Activated T-cell treated with anti-CD3 and anti-CD28 coated beads, Interleukin-2, amount 50 U/mL, for 72 hours (primary cell): Measurements from ENCODE around the gene MYO7B. TPM values are rescaled to one million over a fixed set of nuclear protein-coding genes. Genes with fewer than 3 reads are reported as not detected.
A peak's percentile ranks its signal among the peaks of the same experiment; 100 is the strongest.

ENCODE experiments used
- ATAC-seq, 2 donors: fragments of 150-1000 bp; cut with Tn5 transposase; replicated peaks in 1 of 2; 2 replicates each; pipeline ENCODE4 v1.10.0; 2021; ENCODE audit warnings: moderate library complexity in 2 of 2, mild to moderate bottlenecking in 1 of 2
- DNase-seq, 2 donors: peaks; one replicate each; pipeline ENCODE4 v3.0.0; 2021 to 2022; ENCODE audit warnings: mixed read lengths in 1 of 2
- H3K27ac Mint-ChIP-seq: one replicate; pipeline ENCODE4 v1.8.0; 2022; ENCODE audit warnings: mild to moderate bottlenecking, moderate library complexity, mixed read lengths
- H3K27me3 Mint-ChIP-seq: one replicate; pipeline ENCODE4 v1.8.0; 2022; ENCODE audit warnings: low read depth, mixed read lengths
- H3K36me3 Mint-ChIP-seq, 2 donors: one replicate each; pipeline ENCODE4 v1.8.0; 2022; ENCODE audit warnings: mixed read lengths in 2 of 2, mild to moderate bottlenecking in 1 of 2; ENCODE audit not compliant: insufficient read depth in 2 of 2
- H3K4me1 Mint-ChIP-seq: one replicate; pipeline ENCODE4 v1.8.0; 2022; ENCODE audit warnings: low read depth, mixed read lengths
- H3K4me3 Mint-ChIP-seq, 2 donors: one replicate each; pipeline ENCODE4 v1.8.0; 2022; ENCODE audit warnings: mild to moderate bottlenecking in 2 of 2, mixed read lengths in 2 of 2, moderate library complexity in 2 of 2
- H3K9me3 Mint-ChIP-seq, 2 donors: one replicate each; pipeline ENCODE4 v1.8.0; 2022; ENCODE audit warnings: mixed read lengths in 2 of 2
- total RNA-seq, 2 donors: library from RNA; stranded (reverse); gene quantifications; one replicate each; pipeline ENCODE4 v1.2.3, GENCODE V29; 2022

Gene MYO7B
- total RNA-seq, 2 donors from 2014 or later, result 0.50 to 0.79 TPM

- no peaks in the 10 kb centered on the region for H3K9me3 Mint-ChIP-seq
- DNase-seq (no peak), ATAC-seq (no peak)
- H3K4me3 Mint-ChIP-seq, result no peak overlapping the region
- no peak overlapping the region for H3K27ac Mint-ChIP-seq
- peaks cover 3% of the 10 kb centered on the region for H3K4me1 Mint-ChIP-seq
- no peaks in the 10 kb centered on the region for H3K36me3 Mint-ChIP-seq
- H3K27me3 Mint-ChIP-seq, result peaks cover 19% of the 10 kb centered on the region
Observed at GRCh38 chr2:127660291-127660578, 124.8 kb downstream of the MYO7B start.

DNA sequence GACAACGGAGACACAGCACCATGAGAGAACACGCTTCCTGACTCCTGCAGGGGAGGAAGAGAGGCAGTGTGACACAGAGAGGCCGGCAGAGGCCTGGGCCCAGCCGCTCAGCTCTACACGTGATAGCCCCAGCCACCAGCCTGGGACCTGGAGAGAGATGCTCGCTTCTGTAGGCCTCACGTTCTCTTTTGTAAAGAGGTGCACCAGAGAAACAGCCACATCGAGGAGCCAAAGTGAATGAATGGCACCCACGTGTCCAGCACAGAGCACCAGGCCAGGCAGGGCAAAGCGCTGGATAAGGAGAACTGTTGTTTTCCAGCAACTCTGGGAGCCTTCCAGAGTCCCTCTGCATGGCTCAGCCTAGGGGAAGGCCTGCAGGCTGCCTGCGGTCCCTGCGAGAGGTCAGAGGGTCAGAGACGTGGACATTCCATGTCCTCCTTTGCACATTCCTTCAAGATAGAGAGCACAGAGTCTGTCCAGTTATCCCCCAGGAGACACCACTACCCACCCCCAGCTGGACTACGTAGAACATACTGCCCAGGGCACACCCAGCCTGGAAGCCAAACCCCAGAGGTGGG, 125.7 kb downstream of the MYO7B start:
- no peaks in the 10 kb centered on the region for H3K36me3 Mint-ChIP-seq
- H3K4me3 Mint-ChIP-seq, result no peak overlapping the region
- H3K27me3 Mint-ChIP-seq, result peaks cover 28% of the 10 kb centered on the region
- H3K9me3 Mint-ChIP-seq, result no peaks in the 10 kb centered on the region
- H3K4me1 Mint-ChIP-seq, result peaks cover 3% of the 10 kb centered on the region
- H3K27ac Mint-ChIP-seq, result no peak overlapping the region
- no peak for ATAC-seq
- DNase-seq, result no peak

- Mint-ChIP-seq H3K9me3 (no peaks in the 10 kb centered on the region), H3K4me1 (peaks cover 3% of the 10 kb centered on the region), H3K36me3 (no peaks in the 10 kb centered on the region), H3K4me3 (no peak overlapping the region), H3K27me3 (peaks cover 37% of the 10 kb centered on the region), H3K27ac (no peak overlapping the region)
- ATAC-seq, result no peak
- no peak for DNase-seq
Observed at GRCh38 chr2:127661949-127662510, 126.5 kb downstream of the MYO7B start.

GRCh38 chr2:127662937-127663565, 127.6 kb downstream of the MYO7B start:
- no peak for DNase-seq
- Mint-ChIP-seq H3K9me3 (no peaks in the 10 kb centered on the region), H3K36me3 (no peaks in the 10 kb centered on the region), H3K27me3 (peaks cover 45% of the 10 kb centered on the region), H3K4me3 (no peak overlapping the region), H3K27ac (no peak overlapping the region), H3K4me1 (peaks cover 3% of the 10 kb centered on the region)
- ATAC-seq, result no peak

DNA sequence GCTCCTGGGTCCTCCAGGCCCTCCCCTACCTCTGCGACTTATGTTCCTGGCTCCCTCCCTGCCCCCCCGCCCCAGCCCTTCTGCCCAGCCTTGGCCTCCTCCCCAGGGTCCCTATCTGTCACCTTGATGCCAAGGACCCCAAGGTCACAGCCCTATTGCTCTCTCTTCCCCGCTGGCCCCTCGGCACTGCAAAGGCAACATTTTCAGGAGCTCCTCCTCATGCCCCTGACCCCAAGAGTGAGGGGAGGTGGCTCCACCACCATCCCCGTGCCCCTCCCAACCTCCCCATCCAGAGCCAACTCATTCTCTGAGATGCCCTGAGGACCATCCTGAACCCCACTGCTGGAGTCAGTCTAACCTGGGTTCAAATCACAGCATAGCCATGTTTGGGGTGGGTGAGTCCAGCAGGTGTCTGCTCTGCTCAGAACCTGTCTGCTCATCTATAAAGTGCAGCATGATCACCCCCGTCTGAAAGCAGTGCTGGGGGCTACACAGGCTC, 128.1 kb downstream of the MYO7B start:
- DNase-seq (no peak), ATAC-seq (no peak)
- no peaks in the 10 kb centered on the region for H3K9me3 Mint-ChIP-seq
- peaks cover 3% of the 10 kb centered on the region for H3K4me1 Mint-ChIP-seq
- H3K27ac Mint-ChIP-seq, result no peak overlapping the region
- no peaks in the 10 kb centered on the region for H3K36me3 Mint-ChIP-seq
- H3K27me3 Mint-ChIP-seq, result peaks cover 45% of the 10 kb centered on the region
- no peak overlapping the region for H3K4me3 Mint-ChIP-seq

GRCh38 chr2:127664065-127664894, 128.8 kb downstream of the MYO7B start:
- Mint-ChIP-seq H3K36me3 (no peaks in the 10 kb centered on the region), H3K4me3 (peak overlapping the region in 1 of 2 donors; percentile 17), H3K4me1 (peaks cover 3% of the 10 kb centered on the region), H3K9me3 (no peaks in the 10 kb centered on the region), H3K27me3 (peaks cover 52% of the 10 kb centered on the region), H3K27ac (no peak overlapping the region)
- DNase-seq (no peak), ATAC-seq (no peak)

DNA sequence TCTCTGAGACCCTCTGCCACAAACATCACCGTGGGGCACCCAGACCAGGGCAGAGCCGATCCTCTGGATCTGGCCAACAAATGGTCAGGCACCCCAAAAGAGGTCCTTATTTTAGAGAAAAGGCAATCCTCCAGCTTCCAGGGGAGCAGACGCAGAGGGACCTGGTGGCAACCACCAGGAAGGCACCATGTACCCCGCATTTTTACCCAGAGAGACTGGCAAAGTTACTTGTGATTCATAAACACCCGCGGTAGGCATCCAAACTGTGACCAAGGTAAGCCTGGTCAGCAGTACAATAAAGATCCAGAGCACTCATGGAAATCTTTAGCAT, 129.4 kb downstream of the MYO7B start:
- DNase-seq (no peak), ATAC-seq (no peak)
- peaks cover 3% of the 10 kb centered on the region for H3K4me1 Mint-ChIP-seq
- no peak overlapping the region for H3K4me3 Mint-ChIP-seq
- H3K36me3 Mint-ChIP-seq, result no peaks in the 10 kb centered on the region
- no peaks in the 10 kb centered on the region for H3K9me3 Mint-ChIP-seq
- H3K27me3 Mint-ChIP-seq, result peaks cover 54% of the 10 kb centered on the region
- H3K27ac Mint-ChIP-seq, result no peak overlapping the region

- Mint-ChIP-seq H3K27ac (no peak overlapping the region), H3K4me3 (no peak overlapping the region), H3K36me3 (no peaks in the 10 kb centered on the region), H3K27me3 (peaks cover 56% of the 10 kb centered on the region), H3K9me3 (no peaks in the 10 kb centered on the region), H3K4me1 (peaks cover 3% of the 10 kb centered on the region)
- DNase-seq (no peak), ATAC-seq (no peak)
Observed at GRCh38 chr2:127665267-127665893, 129.9 kb downstream of the MYO7B start.

DNA sequence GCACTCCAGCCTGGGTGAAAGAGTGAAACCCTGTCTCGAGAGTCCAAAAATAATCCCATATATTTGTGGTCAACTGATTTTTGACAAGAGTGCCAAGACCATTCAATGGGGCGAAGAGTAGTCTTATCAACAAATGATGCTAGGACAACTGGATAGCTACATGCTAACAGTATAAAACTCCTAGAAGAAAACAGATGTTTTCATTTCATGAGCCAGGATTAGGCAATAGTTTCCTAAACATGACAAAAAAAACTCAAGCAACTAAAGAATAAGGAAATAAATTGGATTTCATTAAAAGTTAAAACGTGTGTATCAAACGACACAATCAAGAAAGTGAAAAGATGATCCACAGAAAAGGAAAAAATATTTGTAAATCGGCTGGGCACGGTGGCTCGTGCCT, 133.6 kb downstream of the MYO7B start:
- peaks cover 70% of the 10 kb centered on the region for H3K27me3 Mint-ChIP-seq
- no peak for ATAC-seq

DNA sequence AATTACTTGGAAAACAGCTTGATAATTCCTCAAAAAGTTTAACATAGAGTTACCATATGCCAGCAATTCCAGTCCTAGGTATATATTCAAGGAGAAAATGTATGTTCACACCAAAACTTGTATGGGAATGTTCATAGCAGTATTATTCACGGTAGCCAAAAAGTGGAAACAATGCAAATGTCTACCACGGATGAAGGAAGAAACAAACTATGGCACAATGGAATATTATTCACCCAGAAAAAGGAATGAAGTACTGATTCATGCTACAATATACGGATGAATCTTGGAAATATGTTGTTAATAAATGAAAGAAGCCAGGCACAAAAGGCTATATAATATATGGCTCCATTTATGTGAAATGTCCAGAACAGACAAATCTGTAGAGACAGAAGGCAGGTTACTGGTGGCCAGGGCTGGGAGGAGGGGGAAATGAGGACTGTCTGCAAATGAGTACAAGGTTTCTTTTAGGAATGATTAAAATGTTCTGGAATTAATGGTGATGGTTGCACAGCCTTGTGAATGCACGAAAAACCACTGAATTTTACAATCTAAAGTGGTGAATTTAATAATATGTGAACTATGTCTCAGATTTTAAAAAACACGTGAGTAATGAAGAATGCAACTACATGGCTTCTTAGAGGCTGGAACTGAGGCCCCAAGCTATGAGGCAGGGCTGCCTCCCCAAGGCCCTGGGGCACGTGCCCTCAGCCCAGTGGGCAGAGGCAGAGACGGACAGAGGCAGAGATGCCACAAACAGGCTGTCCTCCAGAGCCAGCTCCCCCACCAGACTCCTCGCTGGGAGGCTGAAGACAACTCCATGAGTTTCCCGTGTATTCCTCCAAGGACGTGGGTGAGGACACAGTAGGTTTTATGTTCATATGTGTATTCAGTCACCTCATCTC, 134.8 kb downstream of the MYO7B start:
- Mint-ChIP-seq H3K27ac (no peak overlapping the region), H3K27me3 (peaks cover 68% of the 10 kb centered on the region), H3K36me3 (no peaks in the 10 kb centered on the region), H3K9me3 (no peaks in the 10 kb centered on the region), H3K4me1 (peaks cover 6% of the 10 kb centered on the region), H3K4me3 (no peak overlapping the region)
- ATAC-seq, result no peak
- DNase-seq, result no peak

More for the DNA sequence above, 133.6 kb downstream of the MYO7B start:
- Mint-ChIP-seq H3K9me3 (no peaks in the 10 kb centered on the region), H3K36me3 (no peaks in the 10 kb centered on the region), H3K4me3 (no peak overlapping the region), H3K4me1 (no peaks in the 10 kb centered on the region), H3K27ac (no peak overlapping the region)
- no peak for DNase-seq

DNA sequence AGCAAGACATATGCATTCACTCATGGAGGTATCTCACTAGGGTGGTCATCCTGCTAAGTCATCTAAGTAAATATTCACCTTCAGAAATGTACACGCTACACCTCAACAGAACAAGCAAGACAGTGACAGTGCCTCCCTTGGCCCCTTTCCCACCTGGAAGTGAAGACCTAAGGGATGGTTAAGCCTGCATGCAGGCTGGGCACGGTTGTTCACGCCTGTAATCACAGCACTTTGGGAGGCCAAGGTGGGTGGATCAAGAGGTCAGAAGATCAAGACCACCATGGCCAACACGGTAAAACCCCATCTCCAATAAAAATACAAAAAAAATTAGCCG, 135.4 kb downstream of the MYO7B start:
- Mint-ChIP-seq H3K9me3 (no peaks in the 10 kb centered on the region), H3K4me1 (peaks cover 6% of the 10 kb centered on the region), H3K27me3 (peaks cover 64% of the 10 kb centered on the region), H3K4me3 (no peak overlapping the region), H3K27ac (no peak overlapping the region), H3K36me3 (no peaks in the 10 kb centered on the region)
- DNase-seq (no peak), ATAC-seq (no peak)

GRCh38 chr2:127671557-127672302, 136.2 kb downstream of the MYO7B start:
- no peaks in the 10 kb centered on the region for H3K9me3 Mint-ChIP-seq
- peaks cover 64% of the 10 kb centered on the region for H3K27me3 Mint-ChIP-seq
- peaks cover 6% of the 10 kb centered on the region for H3K4me1 Mint-ChIP-seq
- no peak overlapping the region for H3K27ac Mint-ChIP-seq
- no peaks in the 10 kb centered on the region for H3K36me3 Mint-ChIP-seq
- no peak for DNase-seq
- no peak for ATAC-seq
- no peak overlapping the region for H3K4me3 Mint-ChIP-seq
